HPDE6-E6E7 (cell line): Measurements from ENCODE around the gene SERPINA12.
"Not testable (repeated sequence)": the region's sequence is repeated elsewhere in the genome, so short reads cannot be mapped to it uniquely, and the experiment has no call there.

ENCODE experiments used
- DNase-seq: peaks from one replicate; pipeline ENCODE4 v3.0.0; 2011; ENCODE audit warnings: missing footprints; ENCODE audit errors: extremely low spot score

The SERPINA12 gene

DNA sequence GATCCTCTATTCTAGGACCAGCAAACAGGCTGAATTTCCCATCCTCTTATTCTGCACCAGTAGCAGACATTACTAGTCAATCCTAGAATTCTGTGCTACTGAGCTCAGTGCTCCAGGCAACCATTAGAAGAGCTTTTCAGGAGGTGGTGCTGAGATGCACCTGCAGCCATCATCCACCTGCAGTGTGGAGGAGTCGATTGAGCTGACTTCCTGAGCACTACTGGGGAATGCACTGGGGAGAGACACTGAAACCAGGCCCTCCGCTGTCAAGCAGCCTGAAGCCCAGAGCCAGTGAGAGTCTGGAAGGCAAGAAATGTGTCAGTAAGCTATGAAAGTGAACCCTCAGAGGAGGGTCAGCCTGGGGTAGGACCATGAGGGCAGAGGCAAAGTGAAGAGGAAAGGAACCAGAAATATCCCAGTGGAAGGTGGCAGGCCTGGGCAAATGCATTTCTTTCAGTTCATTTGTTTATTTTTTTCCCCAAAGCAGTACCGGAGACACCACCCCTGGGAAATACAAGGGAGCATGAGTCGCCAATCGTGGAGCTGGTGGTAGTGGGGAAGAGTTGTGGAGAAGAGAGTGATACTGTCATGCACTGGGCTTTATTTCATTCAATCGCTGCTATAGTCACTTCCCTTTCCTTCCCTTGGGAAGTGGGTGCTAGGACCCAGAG lies 28.9 kb upstream of the SERPINA12 start:
- no peak for DNase-seq

DNA sequence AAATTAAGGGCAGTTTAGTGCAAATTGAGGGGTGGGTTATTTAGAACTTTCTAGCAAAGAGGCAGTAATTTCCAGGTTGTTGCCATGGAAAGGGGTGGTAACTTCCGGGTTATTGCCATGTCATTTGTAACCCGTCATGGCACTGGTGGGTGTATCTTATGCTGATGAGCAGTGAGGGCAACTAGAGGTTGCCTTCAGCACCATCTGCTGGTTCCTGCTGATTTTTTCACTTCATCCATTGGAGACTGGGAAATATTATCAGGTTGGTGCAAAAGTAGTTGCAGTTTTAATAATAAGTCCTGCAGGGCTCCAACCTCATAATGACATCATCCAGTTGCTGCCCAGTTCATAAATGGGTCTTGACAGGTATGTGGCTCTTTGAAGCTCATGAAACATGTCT lies 27.6 kb upstream of the SERPINA12 start:
- no peak for DNase-seq

DNA sequence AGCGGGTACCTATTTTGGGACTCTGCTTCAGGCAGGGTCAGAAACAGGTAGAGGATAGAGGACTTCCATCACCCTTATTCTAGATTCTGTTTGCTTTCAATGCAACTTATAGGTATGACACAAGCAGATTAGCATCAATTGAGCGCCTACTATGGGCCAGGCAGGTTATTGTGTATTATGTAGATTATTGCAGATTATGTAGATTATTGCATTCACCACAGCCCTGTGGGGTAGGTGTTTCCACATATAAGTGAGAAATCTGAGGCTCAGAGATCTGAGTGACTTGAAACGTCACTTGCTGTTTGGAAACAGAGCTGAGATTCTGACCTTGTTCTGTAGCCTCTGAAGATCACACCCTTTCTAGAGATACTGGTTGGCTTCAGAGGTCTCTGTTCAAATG lies 26.2 kb upstream of the SERPINA12 start:
- DNase-seq, result no peak

DNA sequence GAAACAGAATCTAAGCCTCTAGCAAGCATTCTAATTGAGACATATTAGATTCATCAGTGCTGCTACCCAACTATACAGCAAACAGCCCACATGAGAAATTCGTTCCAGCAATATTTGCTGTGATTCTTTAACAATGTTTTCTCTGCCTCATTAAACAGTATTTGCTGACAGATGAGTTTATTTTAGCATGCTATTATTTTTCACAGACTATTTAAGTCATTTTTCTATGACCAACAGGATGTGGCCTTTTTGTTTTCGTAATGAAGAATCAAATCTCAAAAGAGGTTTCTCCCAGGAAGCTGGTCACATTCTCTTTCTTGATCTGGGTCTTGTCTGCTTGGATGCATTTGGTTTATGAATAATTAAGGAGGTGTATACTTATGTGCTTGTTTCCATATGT lies 23.2 kb upstream of the SERPINA12 start:
- no peak for DNase-seq

DNA sequence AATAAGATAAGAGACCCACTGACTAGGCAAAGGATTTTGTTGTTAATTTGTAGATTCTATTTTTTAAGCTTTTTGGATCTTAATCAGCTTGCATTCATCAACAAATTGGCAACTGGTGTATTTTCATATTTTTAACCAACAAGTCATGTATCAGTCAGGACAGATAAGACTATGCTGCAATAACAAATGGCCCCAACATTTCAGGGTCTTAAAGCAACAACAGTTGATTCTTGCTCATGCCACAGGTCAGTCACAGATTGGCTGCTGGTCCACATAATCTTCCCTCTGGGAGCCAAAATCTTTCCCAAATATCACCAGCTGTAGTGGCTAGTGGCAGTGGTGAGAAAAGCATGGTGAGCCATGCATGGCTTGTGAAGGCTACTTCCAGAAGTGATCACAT lies 21.9 kb upstream of the SERPINA12 start:
- DNase-seq, result no peak

DNA sequence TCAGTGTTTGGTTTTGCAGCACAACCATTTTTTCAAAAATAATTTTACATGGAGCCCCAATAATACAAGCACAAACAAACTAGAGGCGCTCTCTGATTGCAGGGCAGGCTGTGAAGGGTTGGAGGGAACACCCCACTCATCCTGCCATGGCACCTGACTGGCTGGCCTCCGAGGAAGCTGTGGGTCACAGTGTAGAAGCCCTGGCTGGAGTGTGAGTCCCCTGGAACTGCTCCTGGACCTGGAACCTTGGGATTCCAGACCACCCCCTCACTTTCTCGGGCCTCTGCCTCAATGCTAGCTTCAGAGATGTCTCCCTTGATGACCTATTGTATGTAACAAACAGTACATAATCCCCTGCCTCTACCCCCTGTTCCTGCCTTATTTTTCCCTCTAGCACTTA lies 14.8 kb upstream of the SERPINA12 start:
- DNase-seq, result no peak

DNA sequence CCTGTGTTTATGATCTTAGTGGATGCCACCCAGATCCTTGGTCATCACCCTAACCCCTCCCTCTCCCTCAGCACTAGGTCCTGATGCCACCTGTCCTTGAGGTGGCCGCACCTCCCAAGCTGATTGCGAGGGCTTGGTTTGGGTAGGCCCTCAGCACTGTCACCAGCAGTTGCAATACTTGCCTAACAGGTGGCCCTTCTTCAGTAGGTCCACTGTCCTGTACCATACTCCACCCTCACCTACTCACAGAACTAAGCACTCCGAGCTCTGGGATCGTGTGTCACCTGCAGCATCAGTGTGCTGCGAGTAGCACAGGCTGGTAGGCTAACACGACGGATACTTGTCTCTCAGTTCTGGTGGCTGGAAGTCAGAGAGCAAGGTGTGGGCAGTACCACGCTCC lies 14.0 kb upstream of the SERPINA12 start:
- no peak for DNase-seq

DNA sequence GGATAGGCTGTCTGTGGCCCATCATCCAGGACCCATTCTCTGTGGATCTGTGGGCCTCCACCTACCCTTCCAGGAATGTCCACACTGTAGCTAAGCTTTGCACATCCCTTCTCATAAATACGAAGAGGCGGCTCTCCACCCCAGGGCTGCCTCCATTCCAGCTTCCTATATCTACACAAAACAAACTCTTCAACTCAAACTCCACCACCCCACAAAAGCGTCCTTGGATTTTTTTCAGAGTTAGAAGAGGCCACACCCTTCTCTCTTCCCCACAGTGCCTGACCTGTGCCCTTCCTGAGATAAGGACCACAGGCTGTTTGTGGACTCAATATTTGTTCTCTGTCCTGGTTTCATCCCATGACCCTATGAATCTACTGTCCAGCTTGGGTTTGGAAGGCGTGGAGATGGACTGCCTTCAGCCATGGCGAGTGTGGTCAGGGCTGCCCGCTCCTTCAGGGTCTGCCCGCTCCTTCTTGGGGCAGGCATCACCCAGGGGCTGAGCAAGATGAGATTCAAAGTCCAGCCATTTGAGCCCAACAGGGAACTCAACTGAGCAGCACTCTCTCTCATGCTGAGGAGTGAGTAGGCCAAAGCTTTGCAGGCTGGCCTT lies 13.0 kb upstream of the SERPINA12 start:
- DNase-seq, result no peak

DNA sequence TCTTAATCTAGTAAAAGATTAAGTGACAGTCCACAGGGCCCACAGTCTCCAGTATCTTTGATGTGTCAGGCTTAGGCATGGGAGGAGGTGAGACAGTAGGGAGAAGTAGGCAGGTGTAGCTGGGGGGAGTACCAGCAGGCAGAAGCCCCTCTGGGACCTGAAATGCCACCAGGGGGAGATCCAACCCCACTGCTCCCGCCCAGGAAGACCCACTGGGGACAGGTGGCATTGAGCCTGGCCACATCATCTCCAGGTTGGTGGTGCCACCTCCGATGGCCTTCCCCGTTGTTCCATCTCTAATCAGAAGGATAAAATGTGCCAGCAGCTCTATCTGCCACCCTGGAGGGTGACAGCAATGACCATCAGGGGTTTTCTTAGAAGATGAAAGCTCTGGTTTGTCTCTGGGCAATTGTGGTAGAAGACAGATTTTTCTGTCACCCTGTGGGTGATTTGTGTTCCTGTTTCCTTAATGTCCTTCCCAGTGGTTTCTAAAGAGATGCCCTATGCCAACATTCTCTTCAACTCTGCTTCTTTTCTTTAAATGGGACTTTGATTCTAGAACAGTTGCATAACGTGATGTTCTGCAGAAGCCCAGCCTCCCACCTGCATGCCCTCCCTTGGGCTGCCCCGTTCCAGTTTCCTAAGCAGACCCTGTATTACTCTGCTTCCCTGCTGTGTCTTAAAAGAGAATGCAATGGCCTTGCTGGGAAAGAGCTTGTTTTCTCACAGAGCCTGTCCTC lies 12.3 kb upstream of the SERPINA12 start:
- DNase-seq, result no peak

DNA sequence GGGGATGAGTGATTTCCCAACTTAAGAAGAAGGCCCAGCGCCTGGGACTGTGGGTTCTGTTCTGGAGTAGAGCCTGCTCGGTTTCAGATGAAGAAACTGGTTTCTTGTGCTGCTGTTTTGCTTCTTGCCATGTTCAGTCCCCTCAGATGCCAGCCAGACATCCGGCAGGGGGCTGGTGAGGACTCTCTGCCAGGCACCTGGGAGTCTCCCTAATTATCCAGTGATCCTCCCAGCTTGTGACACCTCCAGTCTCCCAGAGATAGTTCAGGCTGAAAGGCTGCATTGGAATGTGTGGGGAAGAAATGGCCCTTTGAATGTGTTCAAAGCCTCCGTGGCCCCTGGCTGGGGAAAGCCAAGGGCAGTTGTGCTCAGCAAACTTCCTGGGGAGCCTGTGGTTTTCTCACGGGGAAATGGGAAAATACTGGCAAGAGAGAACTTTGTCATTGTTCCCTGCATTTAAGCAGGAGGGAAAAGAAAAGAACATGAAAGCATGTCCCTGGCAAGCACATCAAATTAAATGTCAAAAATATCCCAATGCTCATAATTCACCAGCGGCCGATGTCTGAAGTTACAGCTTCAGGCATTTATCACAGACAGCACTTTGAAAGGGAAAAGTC lies 8.5 kb upstream of the SERPINA12 start:
- DNase-seq, result no peak

DNA sequence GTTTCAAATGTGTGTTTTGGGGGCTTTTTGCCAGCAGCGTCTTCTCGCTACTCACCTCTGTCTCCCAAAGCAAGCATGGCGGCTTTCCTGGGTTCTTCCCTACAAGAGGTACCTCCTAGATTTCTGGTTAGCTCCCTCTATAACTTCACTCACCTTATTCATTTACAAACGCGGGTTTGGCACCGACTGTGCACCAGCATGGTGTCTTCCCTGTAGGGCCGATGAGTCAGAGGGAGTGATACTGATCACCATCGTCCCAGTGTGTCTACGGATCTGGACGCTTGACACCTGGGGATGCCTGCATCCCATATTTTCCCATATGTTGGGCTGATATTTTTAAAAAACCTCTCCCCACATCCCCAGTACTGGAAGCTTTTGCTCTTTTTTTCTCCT lies 8.0 kb upstream of the SERPINA12 start:
- DNase-seq, result no peak

DNA sequence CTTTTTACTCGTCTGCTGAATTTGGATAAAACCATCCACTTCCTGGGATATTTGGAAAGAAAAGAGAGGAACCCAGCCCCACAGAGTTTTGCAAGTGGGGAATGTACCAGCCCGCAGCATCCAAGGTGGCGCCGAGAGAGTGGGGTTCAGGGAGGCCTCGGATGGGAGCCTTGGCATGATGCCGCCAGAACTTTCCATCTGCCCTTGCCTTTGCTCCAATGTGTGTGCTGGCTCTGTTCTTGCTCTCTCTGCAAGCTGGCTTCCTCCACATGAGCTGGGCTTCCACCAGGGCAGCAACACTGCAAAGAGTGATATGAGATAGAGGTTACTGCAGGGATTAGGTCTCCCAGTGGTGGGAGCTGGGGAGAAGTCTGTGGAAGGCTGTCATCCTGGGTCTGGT lies 6.6 kb upstream of the SERPINA12 start:
- no peak for DNase-seq

DNA sequence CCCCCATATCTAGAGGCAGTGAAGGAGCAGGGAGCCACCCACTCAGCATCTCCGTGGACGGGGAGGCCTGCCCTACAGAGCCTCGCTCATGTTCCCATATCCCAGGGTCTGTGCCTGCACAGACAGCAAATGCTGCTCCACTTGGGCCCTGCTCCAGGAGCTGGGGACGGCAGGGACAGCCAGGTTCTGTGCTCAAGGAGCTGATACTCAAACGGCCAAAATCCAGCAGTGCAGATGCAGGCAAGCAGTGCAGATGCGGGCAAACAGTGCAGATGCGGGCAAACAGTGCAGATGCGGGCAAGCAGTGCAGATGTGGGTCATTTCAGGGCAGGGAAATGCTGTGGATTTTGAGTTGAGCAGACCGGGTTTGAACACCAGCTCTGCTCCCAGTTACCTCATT lies 6.2 kb upstream of the SERPINA12 start:
- DNase-seq, result no peak

DNA sequence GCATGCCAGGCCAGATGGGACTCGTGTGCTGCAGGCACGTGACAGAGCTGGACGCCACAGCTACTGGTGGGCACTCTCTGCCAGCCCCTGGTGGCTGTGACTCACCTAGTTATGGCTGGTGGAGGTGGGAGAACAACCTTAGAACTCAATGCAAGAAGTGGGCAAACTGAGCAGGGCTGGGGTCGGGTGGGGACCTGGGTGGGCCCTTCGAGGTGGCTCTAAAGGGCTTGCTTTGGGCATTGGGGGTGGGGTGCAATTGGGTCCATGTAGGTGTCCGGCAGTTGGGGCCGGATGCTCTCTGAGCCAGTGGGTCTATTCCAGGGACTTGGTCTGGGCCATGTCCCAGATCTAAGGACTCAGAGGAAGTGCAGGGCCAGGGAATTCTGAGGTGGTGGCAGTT lies 5.1 kb upstream of the SERPINA12 start:
- no peak for DNase-seq

DNA sequence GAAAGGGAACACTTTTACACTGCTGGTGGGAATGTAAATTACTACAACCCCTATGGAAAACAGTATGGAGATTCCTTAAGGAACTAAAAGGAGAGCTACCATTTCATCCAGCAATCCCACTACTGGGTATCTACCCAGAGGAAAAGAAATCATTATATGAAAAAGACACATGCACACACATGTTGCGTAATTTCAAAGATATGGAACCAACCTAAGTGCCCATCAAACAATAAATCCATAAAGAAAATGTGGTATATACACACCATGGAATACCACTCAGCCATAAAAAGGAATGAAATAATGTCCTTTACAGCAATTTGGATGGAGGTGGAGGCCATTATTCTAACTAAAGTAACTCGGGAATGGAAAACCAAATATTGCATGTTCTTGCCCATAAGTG lies 1.2 kb upstream of the SERPINA12 start:
- not testable (repeated sequence) for DNase-seq

DNA sequence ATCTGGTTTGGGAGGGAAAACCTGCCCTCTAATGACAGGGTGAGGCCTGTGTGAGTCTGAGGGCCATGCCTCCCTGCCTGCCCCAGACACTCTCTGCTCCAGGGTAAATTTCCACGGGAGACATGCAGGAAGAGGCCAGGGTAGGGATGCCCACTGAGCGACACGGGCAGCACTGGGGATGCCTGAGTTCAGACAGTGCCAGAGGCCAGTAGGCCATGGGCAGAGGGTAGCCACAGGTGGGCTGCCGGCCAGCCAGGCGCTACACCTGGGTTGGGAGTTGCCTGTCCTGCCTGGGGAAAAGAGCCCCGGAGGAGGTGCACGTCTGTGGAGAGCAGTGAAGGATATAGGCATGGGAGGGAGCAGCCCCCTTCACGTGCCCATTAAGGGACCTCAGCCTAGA lies 3.6 kb downstream of the SERPINA12 start:
- DNase-seq, result no peak

DNA sequence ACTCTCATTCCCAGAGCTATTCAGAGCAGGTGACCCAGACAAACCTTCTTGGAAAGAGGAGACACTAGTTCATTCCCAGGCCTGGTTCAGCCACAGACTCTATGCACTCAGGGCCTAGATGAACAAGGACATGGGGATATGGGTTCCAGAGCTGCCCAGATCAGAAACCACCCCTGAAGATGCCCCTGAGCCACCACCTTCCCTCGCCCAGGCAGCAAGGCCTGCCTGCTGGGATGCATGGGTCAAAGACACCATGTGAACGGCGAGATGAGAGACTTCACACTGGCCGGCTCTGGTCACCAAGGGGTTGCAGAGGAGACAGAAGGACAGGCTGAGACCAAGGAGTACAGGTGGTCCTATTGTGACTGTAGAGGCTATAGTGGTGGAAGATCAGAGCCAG lies 4.1 kb downstream of the SERPINA12 start:
- no peak for DNase-seq

DNA sequence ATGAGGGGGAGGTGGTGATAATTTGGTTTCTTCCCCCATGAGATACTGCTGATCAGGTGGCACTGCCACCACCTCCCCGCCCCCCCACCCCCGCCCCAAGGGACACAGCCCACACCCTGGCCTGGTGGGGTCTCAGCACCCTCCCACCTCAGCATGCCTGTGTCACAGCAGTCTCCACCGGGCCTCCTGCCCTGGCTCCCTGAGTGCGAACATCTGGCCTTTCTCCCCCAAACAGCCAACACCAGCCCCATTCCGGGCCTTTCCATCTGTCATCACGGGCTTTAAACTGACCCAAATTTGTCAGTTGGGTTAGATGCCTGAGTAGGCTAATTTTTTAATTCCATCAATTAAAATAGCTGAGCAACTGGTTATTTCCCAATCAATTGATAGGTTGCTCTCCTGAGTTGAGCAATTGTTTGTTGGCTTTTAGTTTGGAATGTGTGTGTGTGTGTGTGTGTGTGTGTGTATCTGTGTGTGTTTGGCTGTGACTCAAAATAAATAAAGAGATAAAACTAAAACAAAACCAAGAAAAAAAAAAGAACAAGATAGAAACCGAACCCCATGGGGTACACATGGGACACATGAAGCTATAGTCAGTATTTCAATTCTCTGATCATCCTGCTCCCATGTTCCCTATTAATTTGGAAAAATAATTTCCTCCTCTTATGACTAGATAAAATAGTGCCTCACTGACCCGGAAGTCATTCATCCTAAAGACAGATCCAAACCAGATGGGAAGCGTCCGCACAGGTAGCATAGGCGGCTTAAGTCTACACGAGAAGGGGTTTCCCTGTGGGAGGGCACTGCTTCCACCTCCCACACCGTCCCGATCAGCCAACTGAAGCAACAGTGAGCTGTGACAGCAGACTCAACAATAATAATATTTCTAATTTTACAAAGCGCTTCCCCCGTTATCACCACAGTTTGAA lies 7.4 kb downstream of the SERPINA12 start:
- no peak for DNase-seq

DNA sequence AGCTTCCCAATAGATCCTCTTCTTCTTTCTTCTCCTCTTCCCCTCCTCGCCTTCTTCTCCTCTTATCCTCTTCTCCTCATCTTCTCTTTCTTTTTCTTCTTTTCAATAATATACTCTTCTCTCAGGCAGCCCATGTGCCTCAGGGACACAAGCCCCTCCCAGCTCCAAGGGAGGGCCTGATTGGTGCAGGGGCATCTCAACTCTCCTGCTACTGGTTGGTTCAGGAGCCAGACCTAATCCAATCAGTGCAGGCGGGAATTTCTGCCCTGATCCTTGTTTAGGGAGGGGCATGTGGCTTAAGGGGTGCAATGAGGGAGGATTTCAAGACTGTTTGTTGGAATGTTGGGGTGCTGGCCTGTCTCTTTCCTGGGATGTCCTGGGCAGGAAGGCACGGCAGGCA lies 9.0 kb downstream of the SERPINA12 start:
- DNase-seq, result no peak

DNA sequence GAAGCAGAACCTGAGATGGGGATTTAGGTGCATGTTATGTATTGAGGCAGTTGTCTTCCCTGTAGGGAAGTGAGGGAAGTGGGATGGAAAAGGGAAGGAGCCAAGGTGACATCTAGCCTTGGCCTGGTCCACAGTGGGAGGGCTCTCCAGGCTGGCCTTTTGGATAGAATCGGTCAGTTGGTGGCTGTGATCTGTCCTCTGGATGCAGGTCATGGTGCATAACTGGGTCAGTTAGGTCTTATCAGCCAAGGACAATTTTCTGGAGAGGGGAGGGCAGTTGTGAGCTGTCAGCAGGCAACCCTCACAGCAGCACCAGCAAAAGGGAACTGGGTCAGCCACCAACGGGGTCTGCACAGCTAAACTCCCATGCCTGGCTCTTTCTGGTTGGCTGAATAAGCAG lies 9.6 kb downstream of the SERPINA12 start:
- no peak for DNase-seq

DNA sequence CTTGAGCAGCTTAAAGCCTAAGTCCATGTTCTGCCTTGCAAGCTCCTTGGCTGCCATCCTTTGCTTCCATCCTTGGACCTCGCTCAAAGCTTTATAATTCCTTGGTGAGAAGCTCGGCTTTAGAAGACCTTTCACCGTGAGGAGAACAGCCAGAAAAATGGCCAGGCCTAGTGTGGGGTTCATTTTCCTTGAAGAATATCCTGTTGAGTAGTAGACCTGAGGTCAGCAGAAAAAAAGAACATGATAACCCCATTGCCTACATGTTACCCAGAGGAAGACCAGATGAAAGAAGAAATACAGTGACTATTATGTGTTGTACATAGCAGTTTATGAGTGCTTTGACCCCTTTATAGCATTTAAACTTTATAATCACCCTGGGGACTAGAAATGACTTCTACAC lies 11.1 kb downstream of the SERPINA12 start:
- DNase-seq, result no peak

DNA sequence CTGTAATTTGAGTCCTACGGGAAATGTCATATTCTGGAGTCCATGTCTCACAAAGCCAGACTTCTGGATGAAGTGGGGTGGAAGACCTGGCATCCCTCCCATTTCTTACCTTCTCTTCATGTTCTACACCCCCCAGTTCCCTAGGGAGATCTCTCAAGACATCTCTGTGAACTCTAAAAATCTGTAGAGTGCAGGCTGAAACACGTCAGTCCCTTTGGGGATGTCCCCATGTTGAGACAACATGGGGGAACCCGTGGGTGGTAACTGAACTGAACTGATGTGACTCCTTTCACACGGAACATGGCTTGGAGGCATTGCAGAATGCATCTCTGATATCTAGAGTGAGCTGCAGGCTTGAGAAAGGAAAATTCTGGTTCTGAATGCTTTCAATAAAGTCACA lies 15.2 kb downstream of the SERPINA12 start:
- no peak for DNase-seq
